ENCODE data around the gene TFF1.

Gene TFF1

GRCh38 chr21:42406866-42407265 is 40.5 kb upstream of the TFF1 start:
- no peak for TF ChIP-seq ISL1 (CRISPR knock-in tag; IDR thresholded peaks at IDR 0.05)
- TF ChIP-seq ZNF70 (CRISPR knock-in tag; IDR thresholded peaks at IDR 0.05) = no peak
- no peak for TF ChIP-seq ZNF8 (CRISPR knock-in tag; IDR thresholded peaks at IDR 0.05)
- no peak for TF ChIP-seq ZFP3 (CRISPR knock-in tag; IDR thresholded peaks at IDR 0.05)
- no peak for TF ChIP-seq ZFP30 (CRISPR knock-in tag; IDR thresholded peaks at IDR 0.05)
- no peak for TF ChIP-seq ESRRG (CRISPR knock-in tag; IDR thresholded peaks at IDR 0.05)
- TF ChIP-seq GLIS3 (CRISPR knock-in tag; IDR thresholded peaks at IDR 0.05) = no peak
- TF ChIP-seq PPARA (CRISPR knock-in tag; IDR thresholded peaks at IDR 0.05; ENCODE audit: borderline replicate concordance) = no peak
- no peak for TF ChIP-seq OSR1 (CRISPR knock-in tag; IDR thresholded peaks at IDR 0.05)
- no peak for TF ChIP-seq PATZ1 (CRISPR knock-in tag; IDR thresholded peaks at IDR 0.05; ENCODE audit: borderline replicate concordance)
- TF ChIP-seq SNAI2 (CRISPR knock-in tag; IDR thresholded peaks at IDR 0.05) = no peak
- no peak for TF ChIP-seq ZNF565 (CRISPR knock-in tag; conservative IDR thresholded peaks at IDR 0.05; ENCODE audit: low read depth)
- no peak for TF ChIP-seq BACH2 (CRISPR knock-in tag; IDR thresholded peaks at IDR 0.05; ENCODE audit: borderline replicate concordance)
- no peak for TF ChIP-seq CREB5 (CRISPR knock-in tag; IDR thresholded peaks at IDR 0.05; ENCODE audit: low read depth)
- no peak for ATAC-seq

- TF ChIP-seq POU6F1 (CRISPR knock-in tag; IDR thresholded peaks at IDR 0.05; ENCODE audit: borderline replicate concordance, low read depth) (no peak), SNAI2 (CRISPR knock-in tag; IDR thresholded peaks at IDR 0.05) (no peak), ZC3H10 (CRISPR knock-in tag; IDR thresholded peaks at IDR 0.05) (no peak), ARNTL (CRISPR knock-in tag; IDR thresholded peaks at IDR 0.05; ENCODE audit: borderline replicate concordance, low read depth) (no peak), TCF4 (CRISPR knock-in tag; IDR thresholded peaks at IDR 0.05; ENCODE audit: borderline replicate concordance) (no peak), ISL1 (CRISPR knock-in tag; IDR thresholded peaks at IDR 0.05) (no peak), ZNF70 (CRISPR knock-in tag; IDR thresholded peaks at IDR 0.05) (no peak), CREB5 (CRISPR knock-in tag; IDR thresholded peaks at IDR 0.05; ENCODE audit: low read depth) (no peak), ZNF565 (CRISPR knock-in tag; conservative IDR thresholded peaks at IDR 0.05; ENCODE audit: low read depth) (no peak), ZFP30 (CRISPR knock-in tag; IDR thresholded peaks at IDR 0.05) (no peak), ZFP3 (CRISPR knock-in tag; IDR thresholded peaks at IDR 0.05) (no peak), ESRRG (CRISPR knock-in tag; IDR thresholded peaks at IDR 0.05) (no peak)
- no peak for ATAC-seq
These were observed 39.9 kb upstream of the TFF1 start for GRCh38 chr21:42406201-42406621.

GRCh38 chr21:42405064-42406013 is 39.0 kb upstream of the TFF1 start:
- ATAC-seq = no peak
- TF ChIP-seq ESRRG (CRISPR knock-in tag; IDR thresholded peaks at IDR 0.05) (no peak), CSRNP3 (CRISPR knock-in tag; IDR thresholded peaks at IDR 0.05) (no peak), ZNF8 (CRISPR knock-in tag; IDR thresholded peaks at IDR 0.05) (no peak), TCF4 (CRISPR knock-in tag; IDR thresholded peaks at IDR 0.05; ENCODE audit: borderline replicate concordance) (no peak), ZFP3 (CRISPR knock-in tag; IDR thresholded peaks at IDR 0.05) (no peak), PATZ1 (CRISPR knock-in tag; IDR thresholded peaks at IDR 0.05; ENCODE audit: borderline replicate concordance) (no peak), ZNF70 (CRISPR knock-in tag; IDR thresholded peaks at IDR 0.05) (no peak)

Measured in SK-N-SH treated with all-trans-retinoic acid at 6 μM for 48 hours (cell line).